ENCODE data around the gene PON1.

Gene PON1

GRCh38 chr7:95253986-95254385, 70.3 kb downstream of the PON1 start:
- DNase-seq (ENCODE audit: low spot score), result no peak

DNA sequence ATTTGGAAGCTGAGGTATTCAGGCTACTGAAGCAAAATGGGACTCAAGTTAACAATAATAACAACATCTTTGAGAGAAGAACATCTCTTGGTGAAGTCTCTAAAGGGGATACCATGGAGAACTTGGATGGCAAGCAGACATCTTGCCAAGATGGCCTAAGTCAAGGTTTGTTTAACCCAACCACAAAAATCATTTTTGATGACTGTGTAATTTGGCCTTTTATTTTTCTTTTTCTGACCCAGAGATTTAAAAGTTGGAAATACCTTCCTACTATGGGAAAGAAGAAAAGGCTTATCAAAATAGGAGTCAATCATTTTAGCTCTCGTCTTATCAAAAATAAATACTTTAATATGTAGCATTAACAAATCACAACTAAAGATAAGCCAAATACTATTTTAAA, 72.4 kb downstream of the PON1 start:
- DNase-seq (ENCODE audit: low spot score), result no peak

GRCh38 chr7:95250571-95250970, 73.8 kb downstream of the PON1 start:
- DNase-seq (ENCODE audit: low spot score), result no peak
